Erythroblast (primary cell): ENCODE data around the gene CES3.

Experiments
- GATA1 ChIP-seq: IDR thresholded peaks from 2 replicates; pipeline ENCODE4 v1.6.1; 2011; ENCODE audit warnings: low read depth, mild to moderate bottlenecking, control low read depth, low read length, moderate library complexity
- POLR2A ChIP-seq: IDR thresholded peaks from 2 replicates; pipeline ENCODE4 v1.6.1; 2011; ENCODE audit warnings: mild to moderate bottlenecking, low read length

- no peak for TF ChIP-seq POLR2A
- TF ChIP-seq GATA1: no peak
Measured at GRCh38 chr16:66970775-66971720, 10.0 kb downstream of the CES3 start.
